NB4 (cell line): ENCODE results near the gene SPHK2.

ENCODE experiments used
- POLR2A ChIP-seq: IDR thresholded peaks from 2 replicates; pipeline ENCODE4 v1.6.1; 2011; ENCODE audit warnings: mild to moderate bottlenecking; ENCODE audit not compliant: insufficient read length; ENCODE audit errors: extremely low read depth
- TF ChIP-seq, protein P1 (sequence below): IDR thresholded peaks from one replicate; pipeline ENCODE4 v1.5.1; 2012; ENCODE audit warnings: low read depth, low read length

GRCh38 chr19:48603449-48603848, 15.9 kb upstream of the SPHK2 start:
- no peak for TF ChIP-seq POLR2A
- TF ChIP-seq, protein P1, sequence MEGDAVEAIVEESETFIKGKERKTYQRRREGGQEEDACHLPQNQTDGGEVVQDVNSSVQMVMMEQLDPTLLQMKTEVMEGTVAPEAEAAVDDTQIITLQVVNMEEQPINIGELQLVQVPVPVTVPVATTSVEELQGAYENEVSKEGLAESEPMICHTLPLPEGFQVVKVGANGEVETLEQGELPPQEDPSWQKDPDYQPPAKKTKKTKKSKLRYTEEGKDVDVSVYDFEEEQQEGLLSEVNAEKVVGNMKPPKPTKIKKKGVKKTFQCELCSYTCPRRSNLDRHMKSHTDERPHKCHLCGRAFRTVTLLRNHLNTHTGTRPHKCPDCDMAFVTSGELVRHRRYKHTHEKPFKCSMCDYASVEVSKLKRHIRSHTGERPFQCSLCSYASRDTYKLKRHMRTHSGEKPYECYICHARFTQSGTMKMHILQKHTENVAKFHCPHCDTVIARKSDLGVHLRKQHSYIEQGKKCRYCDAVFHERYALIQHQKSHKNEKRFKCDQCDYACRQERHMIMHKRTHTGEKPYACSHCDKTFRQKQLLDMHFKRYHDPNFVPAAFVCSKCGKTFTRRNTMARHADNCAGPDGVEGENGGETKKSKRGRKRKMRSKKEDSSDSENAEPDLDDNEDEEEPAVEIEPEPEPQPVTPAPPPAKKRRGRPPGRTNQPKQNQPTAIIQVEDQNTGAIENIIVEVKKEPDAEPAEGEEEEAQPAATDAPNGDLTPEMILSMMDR = no peak
